Body of pancreas (tissue), 4 donors: ENCODE results near the gene COL4A2.

ENCODE experiments used
- CTCF ChIP-seq, 7 experiments: fragments of 450-650 bp in 4 of 7; fragments of 200-600 bp in 3 of 7; sonication (generic) in 3 of 7; IDR thresholded peaks; one replicate each; pipeline ENCODE4 v1.5.1; 2016 to 2019; ENCODE audit warnings: antibody characterized with exemption in 7 of 7
- POLR2A ChIP-seq, 3 donors: fragments of 450-650 bp; IDR thresholded peaks; one replicate each; pipeline ENCODE4 v1.6.1; 2016; ENCODE audit warnings: antibody characterized with exemption in 3 of 3, mild to moderate bottlenecking in 2 of 3

GRCh38 chr13:110419381-110419791, 112.3 kb downstream of the COL4A2 start:
- TF ChIP-seq CTCF (IDR thresholded peaks at IDR 0.05) (no peak), POLR2A (IDR thresholded peaks at IDR 0.05) (no peak)
